Pancreas (tissue), 10 donors: ENCODE results near the gene COPE. TPM values are rescaled to one million over a fixed set of nuclear protein-coding genes. Genes with fewer than 3 reads are reported as not detected.
A peak's percentile ranks its signal among the peaks of the same experiment; 100 is the strongest.

Experiments used
- ATAC-seq, 4 donors: fragments of 200-7000 bp; cut with Tn5 transposase; one replicate each; pipeline versions ENCODE4 v1.8.0 to v1.9.1; 2020; ENCODE audit warnings: mild to moderate bottlenecking in 4 of 4, moderate library complexity in 4 of 4
- DNase-seq, 6 donors: peaks; one replicate each; pipeline ENCODE4 v3.0.0-alpha.2; 2020
- FAIRE-seq: peaks from 2 replicates; lab custom pipeline; 2012; peaks lifted over from hg19 to GRCh38; lab: Jason Lieb, UNC
- H3K27ac ChIP-seq, 4 donors: fragments of 200-600 bp; sonication (generic); 1 replicate in 3 of 4; 2 replicates in 1 of 4; pipeline versions ENCODE4 v1.5.0 to v1.8.0; 2020
- H3K27me3 ChIP-seq, 4 donors: fragments of 200-600 bp; one replicate each; pipeline ENCODE4 v1.8.0; 2021
- H3K36me3 ChIP-seq, 3 donors: fragments of 200-600 bp; sonication (generic) in 1 of 3; one replicate each; pipeline versions ENCODE4 v1.5.0 to v1.8.0; 2020 to 2021
- H3K4me1 ChIP-seq, 3 donors: fragments of 200-600 bp; one replicate each; pipeline ENCODE4 v1.8.0; 2021
- H3K4me3 ChIP-seq, 4 donors: fragments of 200-600 bp; sonication (generic) in 2 of 4; one replicate each; pipeline versions ENCODE4 v1.5.0 to v1.8.0; 2020 to 2021
- H3K9me3 ChIP-seq, 4 donors: fragments of 200-600 bp; one replicate each; pipeline ENCODE4 v1.8.0; 2021
- CTCF ChIP-seq, 4 donors: fragments of 200-600 bp; sonication (generic) in 3 of 4; IDR thresholded peaks; one replicate each; pipeline versions ENCODE4 v1.5.0 to v1.8.0; 2021; ENCODE audit warnings: antibody characterized with exemption in 4 of 4
- WGBS, 2 donors: extraction: QIAGEN DNeasy Blood & Tissue Kit; methylation state at CpG; one replicate each; pipeline ENCODE4 v1.1.7; 2013; 5-methylcytosine and 5-hydroxymethylcytosine counted together
- intact Hi-C, 3 donors: fragments of 100-400 bp; cut with DNase I; formaldehyde crosslinking; loops; one replicate each; pipeline versions ENCODE4 v1.11.1 to v1.14.2; 2022
- polyA plus RNA-seq, 2 donors: library from polyadenylated mRNA; stranded (reverse); fragments of 200-250 nt; gene quantifications; one replicate each; pipeline ENCODE4 v1.2.3, GENCODE V29; 2013
- total RNA-seq, 6 donors: library from RNA; stranded (reverse); fragmentation: NEBNext Ultra II Directional in 4 of 6; extraction: Animal tissue kit (Norgen Biotek cat#: 25700) in 4 of 6; gene quantifications; one replicate each; pipeline versions ENCODE4 v1.2.1 to v1.2.4, GENCODE V29; 2021 to 2023
- donor health status: healthy with polysubstance abuse.
- donor health status: DM: no; HTN: no; CAD: no; lungs with moderate emphysema.
- donor health status: DM: no; HTN: no; CAD: no.
- donor health status: control.
- donor health status: control.
- donor health status: Bipolar disorder and iron deficiency.
- donor health status: DM: yes; HTN: yes; CAD: no.
- donor health status: DM: no; HTN: no; CAD: no.
- donor health status: DM: no; HTN: no; CAD: no.
- donor health status: DM: yes; HTN: yes; CAD: no.

The COPE gene
- total and polyA plus RNA-seq, 8 donors: 58.2 to 200 (median 94.2) TPM

- no peaks in the 10 kb centered on the region for H3K27me3 ChIP-seq
- TF ChIP-seq CTCF (IDR thresholded peaks at IDR 0.05): no peak
- intact Hi-C loops: no loop called here
- no peak overlapping the region for H3K27ac ChIP-seq
- FAIRE-seq: no peak
- peaks cover 6 to 22% (median 9%) of the 10 kb centered on the region in 3 donors for H3K4me1 ChIP-seq
- no peak overlapping the region for H3K4me3 ChIP-seq
- H3K36me3 ChIP-seq: peaks cover 0 to 4% (median 0%) of the 10 kb centered on the region in 3 donors
- no peak for ATAC-seq
- no peaks in the 10 kb centered on the region for H3K9me3 ChIP-seq
- peak in 3 of 6 donors; percentile 40 to 58 (median 52) for DNase-seq
- 51 to 55% methylated on average over 5 of the region's 5 CpGs for WGBS, 2 donors
Measured at GRCh38 chr19:18915639-18916038, 3.5 kb downstream of the COPE start.

DNA sequence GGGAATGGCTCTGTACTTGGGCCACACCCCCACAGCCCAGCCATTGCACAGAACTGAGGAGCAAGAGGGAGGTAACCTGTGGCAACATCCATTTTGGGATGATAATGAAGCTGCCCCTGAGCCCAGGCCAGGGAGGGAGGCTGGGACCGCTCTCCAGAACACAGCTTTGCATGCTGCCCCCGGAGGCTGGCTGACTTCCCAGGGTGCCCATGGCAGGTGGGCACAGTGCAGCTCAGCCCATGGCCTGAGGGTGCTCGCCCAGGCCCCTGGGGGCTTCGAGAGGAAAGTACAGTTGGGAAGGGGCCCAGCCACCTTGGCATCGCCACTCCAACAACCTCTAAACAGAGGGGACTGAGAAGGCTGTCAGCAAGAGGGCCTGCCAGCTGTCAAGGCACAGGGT is 5.7 kb downstream of the COPE start:
- no peak for FAIRE-seq
- Histone ChIP-seq H3K27me3 (no peaks in the 10 kb centered on the region), H3K4me1 (peaks cover 0 to 15% (median 4%) of the 10 kb centered on the region in 3 donors), H3K27ac (no peak overlapping the region), H3K9me3 (no peaks in the 10 kb centered on the region), H3K36me3 (peaks cover 0 to 4% (median 0%) of the 10 kb centered on the region in 3 donors), H3K4me3 (no peak overlapping the region)
- peak in 1 of 6 donors; percentile 26 for DNase-seq
- no peak for ATAC-seq
- TF ChIP-seq CTCF (IDR thresholded peaks at IDR 0.05): no peak
- intact Hi-C loops: no loop called here
- 86 to 89% methylated on average over 5 of the region's 5 CpGs for WGBS, 2 donors

DNA sequence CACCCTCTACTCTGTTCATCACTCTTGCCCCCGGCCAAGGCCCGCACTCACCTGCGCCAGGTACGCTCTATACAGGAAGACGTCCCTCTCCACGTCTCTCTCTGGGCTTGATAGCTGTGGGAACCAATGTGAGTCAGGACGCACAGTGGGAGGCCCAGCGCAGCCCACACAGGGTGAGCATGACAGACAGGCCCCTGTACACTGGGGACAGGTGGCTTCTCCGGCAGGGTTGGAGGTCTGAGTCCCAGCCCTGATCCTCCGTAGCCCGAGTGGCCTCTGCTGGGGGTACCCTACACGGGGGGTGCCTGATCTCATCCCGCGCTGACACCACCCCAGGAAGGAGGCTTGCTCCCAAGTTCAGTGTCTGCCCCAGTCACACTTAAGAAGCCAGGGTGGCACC is 6.3 kb downstream of the COPE start:
- Histone ChIP-seq H3K27me3 (no peaks in the 10 kb centered on the region), H3K9me3 (no peaks in the 10 kb centered on the region), H3K36me3 (peaks cover 0 to 4% (median 1%) of the 10 kb centered on the region in 3 donors), H3K4me3 (no peak overlapping the region), H3K27ac (no peak overlapping the region), H3K4me1 (peaks cover 0 to 10% (median 4%) of the 10 kb centered on the region in 3 donors)
- FAIRE-seq: no peak
- peak in 1 of 6 donors; percentile 20 for DNase-seq
- WGBS, 2 donors: 96 to 97% methylated on average over 14 of the region's 14 CpGs
- ATAC-seq: no peak
- intact Hi-C loops: no loop called here
- TF ChIP-seq CTCF (IDR thresholded peaks at IDR 0.05): no peak

GRCh38 chr19:18910801-18911436 is 8.3 kb downstream of the COPE start:
- 94% methylated on average over 18 to 19 of the region's 19 CpGs for WGBS, 2 donors
- no peak overlapping the region for H3K4me3 ChIP-seq
- ATAC-seq: no peak
- no peaks in the 10 kb centered on the region for H3K4me1 ChIP-seq
- no peak for FAIRE-seq
- H3K36me3 ChIP-seq: peaks cover 5 to 16% (median 10%) of the 10 kb centered on the region in 3 donors
- DNase-seq: peak in 2 of 6 donors; percentile 29 to 41
- intact Hi-C loops: no loop called here
- H3K9me3 ChIP-seq: no peaks in the 10 kb centered on the region
- no peaks in the 10 kb centered on the region for H3K27me3 ChIP-seq
- no peak overlapping the region for H3K27ac ChIP-seq
- no peak for TF ChIP-seq CTCF (IDR thresholded peaks at IDR 0.05)

GRCh38 chr19:18910010-18910409 is 9.2 kb downstream of the COPE start:
- H3K27me3 ChIP-seq: no peaks in the 10 kb centered on the region
- no peak overlapping the region for H3K27ac ChIP-seq
- FAIRE-seq: no peak
- no peaks in the 10 kb centered on the region for H3K4me1 ChIP-seq
- WGBS, 2 donors: 81 to 93% methylated on average over 10 of the region's 10 CpGs
- no peak for ATAC-seq
- H3K4me3 ChIP-seq: no peak overlapping the region
- peak in 2 of 6 donors; percentile 30 to 32 for DNase-seq
- no peak for TF ChIP-seq CTCF (IDR thresholded peaks at IDR 0.05)
- peaks cover 5 to 22% (median 10%) of the 10 kb centered on the region in 3 donors for H3K36me3 ChIP-seq
- H3K9me3 ChIP-seq: no peaks in the 10 kb centered on the region
- intact Hi-C loops: no loop called here
